ENCODE data around the gene TAF4B.
"Not testable (repeated sequence)": the region's sequence is repeated elsewhere in the genome, so short reads cannot be mapped to it uniquely, and the experiment has no call there.

The TAF4B gene

GRCh38 chr18:26309281-26309680 lies 83.0 kb downstream of the TAF4B start:
- no peak for DNase-seq

DNA sequence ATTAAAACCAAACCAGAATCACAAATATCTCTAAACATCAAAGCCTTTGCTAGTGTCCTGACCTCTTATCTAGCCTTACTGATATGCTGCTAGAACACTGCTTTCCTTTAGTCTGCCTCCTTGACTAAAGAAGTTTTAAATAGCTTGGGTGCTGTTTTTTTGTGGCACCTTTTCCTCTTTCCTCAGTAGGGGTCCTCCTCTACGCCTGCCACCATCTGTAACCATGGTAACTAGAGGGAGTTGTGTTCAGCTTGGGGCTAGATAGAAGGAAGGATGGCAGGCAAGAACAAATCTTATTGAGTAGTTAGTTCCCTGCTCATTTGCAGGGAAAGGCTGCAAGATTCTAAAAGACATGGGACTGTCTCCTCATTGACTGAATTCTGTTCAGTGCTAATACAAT lies 86.0 kb downstream of the TAF4B start:
- no peak for DNase-seq

GRCh38 chr18:26317398-26317797 lies 91.2 kb downstream of the TAF4B start:
- DNase-seq: no peak

DNA sequence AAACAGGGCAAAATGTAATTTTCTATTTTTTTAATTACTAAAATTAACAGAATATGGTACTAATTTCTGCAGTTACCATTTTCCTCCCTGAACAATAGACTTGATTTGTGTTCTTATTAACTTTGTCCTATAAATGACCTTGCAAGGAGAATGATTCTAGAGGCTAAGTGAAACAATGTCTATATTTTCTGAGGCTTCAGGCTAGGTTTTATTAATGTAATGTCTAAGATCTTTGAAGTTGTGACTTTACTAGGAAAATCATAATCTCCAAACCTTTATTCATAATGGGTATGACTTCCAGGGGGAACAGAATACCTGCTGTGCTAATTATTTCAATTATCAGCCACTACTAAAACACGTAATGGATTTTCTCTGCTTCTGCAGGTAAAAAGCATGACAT lies 94.4 kb downstream of the TAF4B start:
- no peak for DNase-seq

- DNase-seq: no peak
Measured at GRCh38 chr18:26322890-26323653, 96.8 kb downstream of the TAF4B start.

DNA sequence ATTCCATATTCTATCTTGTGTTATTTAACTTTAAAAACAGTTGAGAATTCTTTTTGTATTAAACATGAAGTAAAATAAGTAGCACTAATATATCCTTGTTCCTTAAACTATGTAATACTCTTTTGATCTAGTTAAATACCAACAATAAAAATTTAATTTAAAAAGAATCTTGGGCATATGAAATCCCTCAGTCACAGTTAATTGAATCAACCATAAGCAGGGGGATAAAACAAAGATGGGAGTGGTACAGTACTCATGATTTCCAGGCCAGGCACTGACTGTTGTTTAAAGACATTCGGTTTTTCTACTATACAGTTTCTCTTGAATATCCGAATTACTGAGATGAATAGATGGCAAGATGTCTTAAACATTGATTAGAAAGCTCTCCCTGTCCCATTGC lies 99.5 kb downstream of the TAF4B start:
- DNase-seq: no peak

DNA sequence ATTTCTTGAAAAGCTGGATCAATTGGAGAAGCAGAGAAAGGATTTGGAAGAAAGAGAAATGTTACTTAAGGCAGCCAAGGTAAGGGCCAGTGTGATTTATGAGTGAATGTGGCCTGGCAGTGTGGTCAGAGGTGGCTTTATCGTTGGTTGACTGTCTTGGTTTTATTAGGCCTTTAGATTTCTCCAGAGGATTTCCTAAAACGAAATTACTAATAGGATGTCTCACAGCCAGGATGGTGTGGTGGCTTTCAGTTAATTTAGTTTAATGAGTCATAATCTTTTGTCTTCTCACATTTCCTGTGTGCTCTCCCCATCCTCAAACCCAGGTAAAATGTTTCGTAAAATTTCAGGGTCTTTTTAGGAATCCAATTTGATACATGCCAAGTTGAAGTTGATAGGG lies 100.8 kb downstream of the TAF4B start:
- DNase-seq: no peak

GRCh38 chr18:26332991-26333390 lies 106.7 kb downstream of the TAF4B start:
- no peak for DNase-seq

GRCh38 chr18:26335156-26335555 lies 108.9 kb downstream of the TAF4B start:
- no peak for DNase-seq

- no peak for DNase-seq
Measured at GRCh38 chr18:26335571-26336487, 109.6 kb downstream of the TAF4B start.

DNA sequence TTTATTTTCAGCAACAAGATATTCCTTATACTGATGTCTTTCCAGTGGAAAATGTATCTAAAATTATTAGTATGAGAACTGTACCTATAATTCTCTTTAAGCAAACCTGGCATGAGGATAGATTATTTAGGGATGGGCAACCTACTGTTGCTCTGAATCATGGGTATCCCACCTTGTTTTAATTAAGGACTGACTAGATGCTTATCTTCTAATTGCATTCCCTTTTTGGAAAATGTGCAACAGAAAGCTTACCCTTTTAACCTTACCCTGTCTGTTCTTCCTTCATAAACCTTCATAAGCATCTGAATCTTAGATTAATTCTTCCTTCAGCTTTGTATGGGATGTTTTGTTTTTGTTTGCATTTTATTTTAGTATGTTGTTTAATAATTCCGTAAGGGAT lies 110.3 kb downstream of the TAF4B start:
- no peak for DNase-seq

DNA sequence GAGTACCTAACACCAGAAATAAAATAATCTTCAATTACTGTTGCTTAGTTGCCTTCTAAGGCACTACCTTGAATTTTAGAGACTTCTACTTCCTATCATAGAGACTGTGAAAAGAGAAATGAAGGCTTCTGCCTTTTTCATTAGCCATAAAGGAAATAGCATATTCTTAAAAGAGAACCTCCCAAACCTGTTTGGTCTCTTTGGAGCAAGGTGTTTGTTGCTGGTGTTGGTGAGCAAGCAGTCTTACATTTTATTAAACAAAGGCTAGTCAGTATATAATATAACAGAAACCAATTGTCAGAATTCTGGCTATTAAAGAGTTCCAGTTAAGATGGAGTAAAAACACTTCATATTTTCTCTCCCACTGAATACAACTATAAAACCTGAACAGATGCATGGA lies 116.4 kb downstream of the TAF4B start:
- no peak for DNase-seq

DNA sequence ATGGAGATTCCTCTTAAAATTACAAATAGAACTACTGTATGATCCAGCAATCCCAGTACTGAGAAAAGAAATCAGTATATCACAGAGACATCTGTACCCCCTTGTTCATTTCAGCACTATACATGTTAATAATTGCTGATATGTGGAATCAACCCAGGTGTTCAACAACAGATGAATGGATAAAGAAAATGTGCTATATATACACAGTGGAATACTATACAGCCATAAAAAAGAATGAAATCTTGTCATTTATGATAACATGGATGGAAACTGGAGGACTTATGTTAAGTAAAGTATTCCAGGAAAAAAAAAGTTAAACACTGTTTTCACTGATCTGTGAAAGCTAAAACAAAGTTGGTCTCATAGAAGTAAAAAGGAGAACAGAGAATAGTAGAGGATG lies 124.7 kb downstream of the TAF4B start:
- no peak for DNase-seq

DNA sequence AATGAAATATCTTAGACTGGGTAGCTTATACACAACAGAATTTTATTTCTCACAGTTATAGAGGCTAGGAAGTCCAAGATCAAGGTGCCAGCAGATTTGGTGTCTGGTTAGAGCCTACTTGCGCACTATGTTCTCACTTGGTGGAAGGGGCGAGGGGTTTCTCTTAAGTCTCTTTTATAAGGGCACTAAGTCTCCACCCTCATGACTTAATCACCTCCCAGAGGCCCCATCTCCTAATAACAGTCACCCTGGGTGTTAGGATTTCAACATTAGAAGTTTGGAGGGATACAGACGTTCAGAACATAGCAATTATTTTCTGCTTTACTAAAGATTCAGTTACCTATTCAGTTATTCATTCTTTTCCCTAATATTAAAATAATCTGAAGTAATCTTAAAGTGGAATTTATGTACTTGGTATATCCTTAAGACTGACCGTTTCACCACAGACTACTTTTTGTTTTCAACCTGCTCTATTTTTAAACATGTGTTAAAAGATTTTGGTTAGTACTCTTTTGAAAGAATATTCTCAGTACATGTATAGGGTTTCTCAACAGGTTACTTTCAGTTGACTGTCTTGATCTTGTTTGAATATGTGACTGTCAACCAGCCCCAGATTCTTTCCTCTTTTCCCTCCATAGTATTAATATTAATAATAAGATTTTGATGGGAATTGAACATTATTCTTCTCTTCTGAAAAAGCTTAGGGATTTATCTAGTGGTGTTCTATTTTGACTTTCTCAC lies 130.0 kb downstream of the TAF4B start:
- DNase-seq: no peak

GRCh38 chr18:26357960-26358359 lies 131.7 kb downstream of the TAF4B start:
- no peak for DNase-seq

GRCh38 chr18:26362021-26362420 lies 135.8 kb downstream of the TAF4B start:
- no peak for DNase-seq

DNA sequence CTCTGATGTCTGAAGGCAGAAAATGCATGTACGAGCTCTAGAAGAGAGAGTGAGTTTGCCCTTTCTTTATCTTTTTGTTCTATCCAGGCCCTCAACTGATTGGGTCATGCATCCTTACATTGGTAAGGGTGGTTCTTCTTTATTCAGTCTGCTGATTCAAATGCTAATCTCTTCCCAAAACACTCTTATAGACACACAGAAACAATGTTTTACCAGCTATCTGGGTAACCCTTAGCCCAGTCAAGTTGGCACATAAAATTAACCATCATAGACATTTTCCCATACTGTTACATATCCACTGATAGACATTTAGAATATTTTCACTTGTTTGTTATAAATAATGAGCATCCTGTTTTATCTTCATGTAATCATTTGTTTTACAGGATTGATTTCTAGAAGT lies 141.2 kb downstream of the TAF4B start:
- DNase-seq: no peak

DNA sequence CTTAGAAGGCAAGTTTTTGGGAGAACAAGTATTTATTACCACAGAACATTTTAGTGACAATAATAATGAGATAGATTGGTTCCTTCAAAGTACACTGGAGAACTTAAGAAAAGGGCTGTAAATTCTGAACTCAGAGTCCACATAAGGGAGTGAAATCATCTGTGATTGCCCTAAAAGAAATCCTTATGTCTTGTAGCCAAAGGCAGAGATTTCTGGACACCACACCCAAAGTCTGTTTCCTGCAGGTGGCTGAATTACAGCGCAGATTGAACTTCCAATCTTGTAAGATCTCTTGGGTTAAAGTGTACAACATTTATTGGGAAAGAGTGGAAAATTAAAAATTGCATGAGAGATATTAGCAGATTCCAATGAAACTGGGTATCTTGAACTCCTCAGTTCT lies 143.8 kb downstream of the TAF4B start:
- DNase-seq: no peak

DNA sequence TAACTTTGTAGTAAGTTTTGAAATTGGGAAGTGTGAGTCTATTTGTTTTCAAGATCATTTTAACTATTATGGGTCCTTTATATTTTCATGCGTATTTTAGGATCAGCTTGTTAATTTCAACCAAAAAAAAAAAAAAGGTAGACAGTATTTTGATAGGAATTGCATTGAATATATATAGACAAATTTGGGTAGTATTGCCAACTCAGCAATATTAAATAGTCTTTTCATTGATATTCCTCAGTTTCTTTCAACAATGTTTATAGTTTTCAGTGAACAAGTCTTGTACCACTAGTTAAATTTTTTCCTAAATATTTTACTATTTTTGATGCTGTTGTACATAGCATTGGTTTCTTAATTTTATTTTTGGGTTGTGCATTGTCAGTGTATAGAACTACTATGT lies 149.9 kb downstream of the TAF4B start:
- DNase-seq: no peak

DNA sequence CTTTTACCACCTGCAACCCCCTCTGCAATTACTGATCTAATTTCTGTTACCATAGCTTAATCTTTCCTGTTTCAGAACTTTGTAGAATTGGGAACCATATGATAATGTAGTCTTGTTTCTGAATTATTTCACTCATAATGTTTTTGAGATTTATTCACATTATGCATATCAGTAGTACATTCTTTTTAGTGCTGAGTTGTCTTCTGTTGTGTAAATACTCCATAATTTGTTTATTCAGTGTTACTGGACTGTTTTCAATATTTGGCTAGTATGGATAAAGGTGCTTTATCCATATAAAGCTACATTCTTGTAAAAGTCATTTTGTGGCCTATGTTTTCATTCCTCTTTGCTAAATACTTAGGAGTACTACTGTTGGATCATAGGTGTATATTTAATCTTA lies 152.5 kb downstream of the TAF4B start:
- no peak for DNase-seq

DNA sequence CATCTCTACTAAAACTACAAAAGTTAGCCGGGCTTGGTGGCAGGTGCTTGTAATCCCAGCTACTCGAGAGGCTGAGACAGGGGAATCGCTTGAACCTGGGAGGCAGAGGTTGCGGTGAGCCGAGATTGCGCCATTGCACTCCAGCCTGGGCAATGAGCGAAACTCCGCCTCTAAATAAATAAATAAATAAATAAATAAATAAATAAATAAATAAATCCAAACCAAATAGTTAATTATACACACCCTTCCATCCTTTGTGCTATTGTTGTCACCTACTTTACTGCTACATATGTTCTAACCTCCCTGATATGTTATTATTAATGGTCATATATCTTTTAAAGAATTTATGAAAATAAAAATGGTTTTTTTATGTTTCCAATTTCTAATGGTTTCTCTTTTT lies 155.3 kb downstream of the TAF4B start:
- not testable (repeated sequence) for DNase-seq

GRCh38 chr18:26383454-26384270 lies 157.4 kb downstream of the TAF4B start:
- DNase-seq: peak; percentile 37

- DNase-seq: no peak
Measured at GRCh38 chr18:26386002-26386401, 159.8 kb downstream of the TAF4B start.

All from CD4-positive, alpha-beta T cell treated with Interleukin-10 for 1 hour (primary cell).